Measurements from ENCODE around the gene CNGA4. TPM values are rescaled to one million over a fixed set of nuclear protein-coding genes. Genes with fewer than 3 reads are reported as not detected.

CNGA4 gene
- total and polyA plus RNA-seq, 2 of the 13 experiments (the other 11 are each of a cell fraction or from before 2014, with no cell fraction given) = 0.03 TPM; not detected in 1

GRCh38 chr11:6234387-6235107 is 4.3 kb upstream of the CNGA4 start, which contains the start of gene FHIP1B (continued):
- TF ChIP-seq ZNF879 (CRISPR knock-in tag; IDR thresholded peaks at IDR 0.05) (no peak), FOXO4 (CRISPR knock-in tag; conservative IDR thresholded peaks at IDR 0.05) (no peak), THRA (CRISPR knock-in tag; IDR thresholded peaks at IDR 0.05; ENCODE audit: borderline replicate concordance) (no peak), ARNT2 (CRISPR knock-in tag; IDR thresholded peaks at IDR 0.05; ENCODE audit: low read depth) (peak; percentile 68; the same call in 1 of the 2 replicates), CSRNP2 (CRISPR knock-in tag; conservative IDR thresholded peaks at IDR 0.05; ENCODE audit: low read depth) (no peak), TERF1 (CRISPR knock-in tag; IDR thresholded peaks at IDR 0.05) (no peak), TBP (CRISPR knock-in tag; IDR thresholded peaks at IDR 0.05) (no peak), FOXC1 (CRISPR knock-in tag; IDR thresholded peaks at IDR 0.05; ENCODE audit: borderline replicate concordance) (no peak), RBM39 (IDR thresholded peaks at IDR 0.05; ENCODE audit: low read depth, low read length, poor library complexity, severe bottlenecking) (no peak), KDM2A (CRISPR knock-in tag; IDR thresholded peaks at IDR 0.05; ENCODE audit: borderline replicate concordance, low read depth) (no peak), RARA (CRISPR knock-in tag; IDR thresholded peaks at IDR 0.05) (no peak), STAT6 (CRISPR knock-in tag; IDR thresholded peaks at IDR 0.05; ENCODE audit: borderline replicate concordance) (no peak), GLI4 (CRISPR knock-in tag; IDR thresholded peaks at IDR 0.05; ENCODE audit: borderline replicate concordance) (no peak), ZNF230 (CRISPR knock-in tag; IDR thresholded peaks at IDR 0.05) (no peak), DRAP1 (CRISPR knock-in tag; IDR thresholded peaks at IDR 0.05) (peak; percentile 73), ZNF276 (CRISPR knock-in tag; IDR thresholded peaks at IDR 0.05; ENCODE audit: low read depth) (peak; percentile 75; the same call in 1 of the 2 replicates)
